ENCODE data around the gene FYCO1. TPM values are rescaled to one million over a fixed set of nuclear protein-coding genes. Genes with fewer than 3 reads are reported as not detected.

Gene FYCO1
- polyA plus RNA-seq, 1 experiment, result 14.2 TPM

GRCh38 chr3:45976191-45977091 lies 19.2 kb downstream of the FYCO1 start:
- ChIA-PET POLR2A (no interaction called here), CTCF (interaction anchor here (0.6 to 1.7 kb wide), 3 partner anchors 12 to 37 kb away, joined by 3 to 4 read pairs (median 3); no protein-coding TSS in a partner anchor)
- Histone ChIP-seq H3K36me3 (ENCODE audit: control insufficient read depth, insufficient read depth, low read length) (peaks cover 9% of the 10 kb centered on the region), H3K4me3 (ENCODE audit: low read depth, low read length) (no peak overlapping the region), H3K27me3 (ENCODE audit: control insufficient read depth, insufficient read depth, low read length) (no peaks in the 10 kb centered on the region)
- DNase-seq (ENCODE audit: low read depth), result no peak
- no peak for TF ChIP-seq CTCF (IDR thresholded peaks at IDR 0.05; ENCODE audit: insufficient read depth, low read depth, low read length)

GRCh38 chr3:45975686-45976085 lies 19.9 kb downstream of the FYCO1 start:
- no peak for DNase-seq (ENCODE audit: low read depth)
- Histone ChIP-seq H3K4me3 (ENCODE audit: low read depth, low read length) (no peak overlapping the region), H3K27me3 (ENCODE audit: control insufficient read depth, insufficient read depth, low read length) (no peaks in the 10 kb centered on the region), H3K36me3 (ENCODE audit: control insufficient read depth, insufficient read depth, low read length) (peaks cover 9% of the 10 kb centered on the region)
- CTCF ChIA-PET, result interaction anchor here (0.6 to 1.7 kb wide), 2 partner anchors 16 to 36 kb away, joined by 3 to 4 read pairs; no protein-coding TSS in a partner anchor
- POLR2A ChIA-PET, result no interaction called here
- no peak for TF ChIP-seq CTCF (IDR thresholded peaks at IDR 0.05; ENCODE audit: insufficient read depth, low read depth, low read length)

- POLR2A ChIA-PET, result no interaction called here
- DNase-seq (ENCODE audit: low read depth), result no peak
- Histone ChIP-seq H3K4me3 (ENCODE audit: low read depth, low read length) (no peak overlapping the region), H3K36me3 (ENCODE audit: control insufficient read depth, insufficient read depth, low read length) (peaks cover 9% of the 10 kb centered on the region), H3K27me3 (ENCODE audit: control insufficient read depth, insufficient read depth, low read length) (no peaks in the 10 kb centered on the region)
- CTCF ChIA-PET, result interaction anchor here (0.8 kb wide), 1 partner anchor 15 kb away, joined by 3 read pairs; no protein-coding TSS in a partner anchor
- no peak for TF ChIP-seq CTCF (IDR thresholded peaks at IDR 0.05; ENCODE audit: insufficient read depth, low read depth, low read length)
These were observed 20.9 kb downstream of the FYCO1 start for GRCh38 chr3:45974686-45975085.

GRCh38 chr3:45972534-45973402 lies 22.9 kb downstream of the FYCO1 start:
- peak; percentile 75 for DNase-seq (ENCODE audit: low read depth)
- no peak for TF ChIP-seq CTCF (IDR thresholded peaks at IDR 0.05; ENCODE audit: insufficient read depth, low read depth, low read length)
- ChIA-PET POLR2A (no interaction called here), CTCF (interaction anchor here (1.1 to 1.9 kb wide), 6 partner anchors 12 to 104 kb away, joined by 3 to 4 read pairs (median 4); no protein-coding TSS in a partner anchor)
- Histone ChIP-seq H3K4me3 (ENCODE audit: low read depth, low read length) (no peak overlapping the region), H3K27me3 (ENCODE audit: control insufficient read depth, insufficient read depth, low read length) (no peaks in the 10 kb centered on the region), H3K36me3 (ENCODE audit: control insufficient read depth, insufficient read depth, low read length) (peaks cover 15% of the 10 kb centered on the region)

GRCh38 chr3:45969953-45970352 lies 25.7 kb downstream of the FYCO1 start:
- Histone ChIP-seq H3K27me3 (ENCODE audit: control insufficient read depth, insufficient read depth, low read length) (no peaks in the 10 kb centered on the region), H3K36me3 (ENCODE audit: control insufficient read depth, insufficient read depth, low read length) (peaks cover 36% of the 10 kb centered on the region), H3K4me3 (ENCODE audit: low read depth, low read length) (no peak overlapping the region)
- no peak for TF ChIP-seq CTCF (IDR thresholded peaks at IDR 0.05; ENCODE audit: insufficient read depth, low read depth, low read length)
- no peak for DNase-seq (ENCODE audit: low read depth)
- ChIA-PET CTCF (interaction anchor here (1.2 to 1.7 kb wide), 2 partner anchors 17 to 31 kb away, joined by 3 to 4 read pairs; no protein-coding TSS in a partner anchor), POLR2A (no interaction called here)

Data from BJ (cell line).